Measurements from ENCODE around the gene BNIP2.
"Not testable (repeated sequence)": the region's sequence is repeated elsewhere in the genome, so short reads cannot be mapped to it uniquely, and the experiment has no call there.

DNA sequence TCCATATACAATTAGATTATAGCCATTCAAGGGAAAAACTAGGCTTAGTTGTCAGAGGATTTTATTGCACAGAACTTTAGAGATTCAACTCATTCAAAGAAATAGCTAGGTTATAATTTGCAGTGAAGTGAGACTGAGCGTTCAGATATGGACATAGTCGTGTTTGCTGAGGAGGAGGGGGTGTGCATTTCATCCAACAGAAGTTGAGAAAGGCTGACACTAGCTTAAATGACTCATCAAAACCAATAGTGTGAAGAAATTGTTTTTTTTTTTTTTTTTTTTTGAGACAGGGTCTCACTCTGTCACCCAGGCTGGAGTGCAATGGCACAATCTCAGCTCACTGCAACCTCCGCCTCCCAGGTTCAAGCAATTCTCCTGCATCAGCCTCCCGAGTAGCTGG lies 8.9 kb upstream of the BNIP2 start:
- TF ChIP-seq CTCF (conservative IDR thresholded peaks at IDR 0.05; ENCODE audit: low read depth, low read length); EZH2 (IDR thresholded peaks at IDR 0.05; ENCODE audit: borderline replicate concordance, low read depth, low read length, poor library complexity, severe bottlenecking): not testable (repeated sequence)

Measured in A673 (cell line).